Measurements from ENCODE around the gene ANKRD16. TPM values are rescaled to one million over a fixed set of nuclear protein-coding genes. Genes with fewer than 3 reads are reported as not detected.

ANKRD16 gene
- total RNA-seq, 2 donors from 2014 or later = 12.5 to 13.0 TPM

- peaks cover 3% of the 10 kb centered on the region for H3K4me1 ChIP-seq (ENCODE audit: control insufficient read depth, insufficient read depth, low read length)
- H3K27me3 ChIP-seq (ENCODE audit: control insufficient read depth, insufficient read depth, low read length, poor library complexity, severe bottlenecking) = no peaks in the 10 kb centered on the region
- Mint-ChIP-seq H3K36me3 (ENCODE audit: low read depth) (peaks cover 18% of the 10 kb centered on the region), H3K4me1 (peaks cover 11% of the 10 kb centered on the region), H3K27me3 (ENCODE audit: insufficient read depth) (no peaks in the 10 kb centered on the region), H3K27ac (no peak overlapping the region), H3K4me3 (no peak overlapping the region), H3K9me3 (peaks cover 9% of the 10 kb centered on the region)
- WGBS, 2 experiments (ENCODE audit: insufficient coverage in 1 of 2, insufficient read length in 1 of 2) = 87 to 97% methylated on average over 2 to 5 of the region's 5 CpGs
- no peak overlapping the region for H3K27ac ChIP-seq (ENCODE audit: low read depth, low read length)
- DNase-seq = peak; percentile 28
- H3K4me3 ChIP-seq (ENCODE audit: low read length) = no peak overlapping the region
- no peak for TF ChIP-seq CTCF (conservative IDR thresholded peaks at IDR 0.05)
- no peak overlapping the region for H3K9ac ChIP-seq (ENCODE audit: extremely low read depth, low read length, poor library complexity, severe bottlenecking)
- no peaks in the 10 kb centered on the region for H3K9me3 ChIP-seq (ENCODE audit: control insufficient read depth, low read length)
- H3K36me3 ChIP-seq (ENCODE audit: control insufficient read depth, insufficient read depth, low read length) = no peaks in the 10 kb centered on the region
Observed at GRCh38 chr10:5858811-5859210, 30.9 kb downstream of the ANKRD16 start.

- H3K9me3 Mint-ChIP-seq = no peaks in the 10 kb centered on the region
- no peak overlapping the region for H3K4me3 Mint-ChIP-seq
Observed at GRCh38 chr10:5856701-5857004, 33.0 kb downstream of the ANKRD16 start.

DNA sequence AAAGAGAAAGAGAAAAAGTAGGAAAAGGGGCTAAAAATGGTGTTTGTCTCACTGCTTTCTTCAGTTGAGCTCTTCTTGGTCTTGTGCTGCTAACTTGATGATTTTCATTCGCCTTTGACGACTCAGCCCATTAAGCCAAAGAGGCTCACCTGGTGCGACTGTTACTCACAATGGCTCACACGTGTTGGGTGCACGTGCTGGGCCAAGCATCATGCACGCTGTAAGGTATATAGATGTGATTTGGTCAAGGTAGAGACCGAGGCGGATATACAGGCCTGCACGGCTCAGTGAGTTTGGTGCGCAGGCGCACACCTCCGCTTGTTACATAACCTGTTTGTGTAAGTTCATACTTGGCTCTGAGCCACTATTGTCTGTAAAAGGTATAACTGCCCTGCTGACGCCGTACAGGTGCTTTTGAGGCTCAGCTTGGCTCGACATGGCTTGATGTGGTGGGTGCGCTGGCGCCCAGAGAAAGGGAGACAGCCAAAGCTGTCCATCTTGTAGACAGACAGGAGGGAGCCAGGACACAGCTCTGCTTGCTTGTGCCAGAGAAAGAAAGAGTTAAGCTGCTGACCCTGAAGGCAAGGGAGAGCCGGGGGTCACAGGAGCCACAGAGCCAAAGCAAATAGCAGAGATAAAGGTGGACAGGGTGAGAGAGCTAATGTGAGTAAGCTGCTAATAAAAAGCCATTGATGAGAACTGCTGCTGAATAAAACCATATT is 33.6 kb downstream of the ANKRD16 start:
- no peak for TF ChIP-seq CTCF (conservative IDR thresholded peaks at IDR 0.05)
- H3K27me3 Mint-ChIP-seq (ENCODE audit: insufficient read depth) = no peaks in the 10 kb centered on the region
- Histone ChIP-seq H3K27me3 (ENCODE audit: control insufficient read depth, insufficient read depth, low read length, poor library complexity, severe bottlenecking) (no peaks in the 10 kb centered on the region), H3K36me3 (ENCODE audit: control insufficient read depth, insufficient read depth, low read length) (no peaks in the 10 kb centered on the region), H3K4me3 (ENCODE audit: low read length) (no peak overlapping the region), H3K9me3 (ENCODE audit: control insufficient read depth, low read length) (no peaks in the 10 kb centered on the region), H3K9ac (ENCODE audit: extremely low read depth, low read length, poor library complexity, severe bottlenecking) (no peak overlapping the region), H3K27ac (ENCODE audit: low read depth, low read length) (no peak overlapping the region), H3K4me1 (ENCODE audit: control insufficient read depth, insufficient read depth, low read length) (peaks cover 3% of the 10 kb centered on the region)
- H3K9me3 Mint-ChIP-seq = no peaks in the 10 kb centered on the region
- peak; percentile 24 for DNase-seq
- peaks cover 11% of the 10 kb centered on the region for H3K4me1 Mint-ChIP-seq
- H3K36me3 Mint-ChIP-seq (ENCODE audit: low read depth) = no peaks in the 10 kb centered on the region
- 78 to 86% methylated on average over 11 to 18 of the region's 18 CpGs for WGBS, 2 experiments (ENCODE audit: insufficient coverage in 1 of 2, insufficient read length in 1 of 2)
- H3K4me3 Mint-ChIP-seq = no peak overlapping the region
- H3K27ac Mint-ChIP-seq = no peak overlapping the region

More at GRCh38 chr10:5856701-5857004, 33.0 kb downstream of the ANKRD16 start:
- DNase-seq = peak; percentile 40
- no peak overlapping the region for H3K27ac ChIP-seq (ENCODE audit: low read depth, low read length)
- H3K9me3 ChIP-seq (ENCODE audit: control insufficient read depth, low read length) = no peaks in the 10 kb centered on the region
- H3K36me3 Mint-ChIP-seq (ENCODE audit: low read depth) = peaks cover 4% of the 10 kb centered on the region
- H3K36me3 ChIP-seq (ENCODE audit: control insufficient read depth, insufficient read depth, low read length) = no peaks in the 10 kb centered on the region
- H3K27me3 Mint-ChIP-seq (ENCODE audit: insufficient read depth) = no peaks in the 10 kb centered on the region
- no peaks in the 10 kb centered on the region for H3K27me3 ChIP-seq (ENCODE audit: control insufficient read depth, insufficient read depth, low read length, poor library complexity, severe bottlenecking)
- H3K9ac ChIP-seq (ENCODE audit: extremely low read depth, low read length, poor library complexity, severe bottlenecking) = no peak overlapping the region
- H3K4me3 ChIP-seq (ENCODE audit: low read length) = no peak overlapping the region
- H3K4me1 ChIP-seq (ENCODE audit: control insufficient read depth, insufficient read depth, low read length) = peaks cover 3% of the 10 kb centered on the region
- no peak for TF ChIP-seq CTCF (conservative IDR thresholded peaks at IDR 0.05)
- 82 to 87% methylated on average over 5 to 7 of the region's 7 CpGs for whole genome bisulfite sequencing, 2 experiments (ENCODE audit: insufficient coverage in 1 of 2, insufficient read length in 1 of 2)
- peaks cover 11% of the 10 kb centered on the region for H3K4me1 Mint-ChIP-seq
- H3K27ac Mint-ChIP-seq = no peak overlapping the region

Measured in endodermal cell (in vitro differentiated cells).